HepG2 (cell line): ENCODE data around the gene SLC22A23. TPM values are rescaled to one million over a fixed set of nuclear protein-coding genes. Genes with fewer than 3 reads are reported as not detected.

Experiments used
- ADNP ChIP-seq: sonication (generic); formaldehyde crosslinking; IDR thresholded peaks from 2 replicates; pipeline ENCODE4 v1.4.0; 2020; ENCODE audit warnings: missing genetic modification reagents
- AGO2 ChIP-seq: fragments of 200-400 bp; formaldehyde crosslinking; optimal IDR thresholded peaks from 2 replicates; pipeline ENCODE3; 2017; ENCODE audit warnings: mild to moderate bottlenecking, low read depth, low read length, moderate library complexity
- ARID5B ChIP-seq: IDR thresholded peaks from 2 replicates; pipeline ENCODE4 v1.4.0; 2020; ENCODE audit warnings: mild to moderate bottlenecking, missing genetic modification reagents
- DR1 ChIP-seq: sonication (generic); formaldehyde crosslinking; IDR thresholded peaks from 2 replicates; pipeline ENCODE4 v1.8.0; 2021; ENCODE audit warnings: mild to moderate bottlenecking, missing genetic modification reagents, inconsistent platforms
- GATA4 ChIP-seq: sonication (generic); IDR thresholded peaks from 2 replicates; pipeline ENCODE4 v1.6.1; 2016; ENCODE audit warnings: antibody characterized with exemption, low read depth, borderline replicate concordance
- HMG20A ChIP-seq: IDR thresholded peaks from 2 replicates; pipeline ENCODE4 v1.6.1; 2016; ENCODE audit warnings: borderline replicate concordance
- KDM2A ChIP-seq: sonication (generic); formaldehyde crosslinking; IDR thresholded peaks from 2 replicates; pipeline ENCODE4 v1.4.0; 2020; ENCODE audit warnings: low read depth, missing genetic modification reagents, borderline replicate concordance
- SATB2 ChIP-seq: sonication (generic); formaldehyde crosslinking; IDR thresholded peaks from 2 replicates; pipeline ENCODE4 v1.5.0; 2020; ENCODE audit warnings: missing genetic modification reagents
- TCF7L2 ChIP-seq: IDR thresholded peaks from 2 replicates; pipeline ENCODE4 v1.6.1; 2011; ENCODE audit warnings: mild to moderate bottlenecking, low read depth, low read length, moderate library complexity
- ZFP1 ChIP-seq: IDR thresholded peaks from 2 replicates; pipeline ENCODE4 v1.6.1; 2016
- ZMAT5 ChIP-seq: sonication (generic); formaldehyde crosslinking; IDR thresholded peaks from 2 replicates; pipeline ENCODE4 v1.5.0; 2020; ENCODE audit warnings: mild to moderate bottlenecking, low read depth, missing genetic modification reagents, borderline replicate concordance
- ZNF263 ChIP-seq: sonication (generic); formaldehyde crosslinking; IDR thresholded peaks from 2 replicates; pipeline ENCODE4 v1.4.0; 2020; ENCODE audit warnings: missing genetic modification reagents
- ZNF292 ChIP-seq: sonication (generic); formaldehyde crosslinking; IDR thresholded peaks from 2 replicates; pipeline ENCODE4 v1.8.1; 2022; ENCODE audit warnings: mild to moderate bottlenecking, low read depth, missing genetic modification reagents, borderline replicate concordance
- ZNF335 ChIP-seq: sonication (generic); formaldehyde crosslinking; IDR thresholded peaks from 2 replicates; pipeline ENCODE4 v1.4.0; 2020; ENCODE audit warnings: missing genetic modification reagents
- ZNF644 ChIP-seq: IDR thresholded peaks from 2 replicates; pipeline ENCODE4 v1.6.1; 2016; ENCODE audit warnings: low read depth
- ZNF746 ChIP-seq: sonication (generic); formaldehyde crosslinking; IDR thresholded peaks from 2 replicates; pipeline ENCODE4 v1.8.0; 2022; ENCODE audit warnings: mild to moderate bottlenecking, missing genetic modification reagents
- ZNF772 ChIP-seq: sonication (generic); formaldehyde crosslinking; IDR thresholded peaks from 2 replicates; pipeline ENCODE4 v1.5.0; 2020; ENCODE audit warnings: mild to moderate bottlenecking, missing genetic modification reagents
- ZNF782 ChIP-seq: sonication (generic); formaldehyde crosslinking; IDR thresholded peaks from 2 replicates; pipeline ENCODE4 v1.4.0; 2020; ENCODE audit warnings: missing genetic modification reagents, mild to moderate bottlenecking, borderline replicate concordance
- polyA plus RNA-seq, 8 experiments: library from polyadenylated mRNA; depleted of rRNA in 3 of 8; stranded (reverse) in 7 of 8; unstranded in 1 of 8; fragments of >200 nt; fragmentation: Illumina TruSeq in 4 of 8; extraction: Trizol in 4 of 8; gene quantifications; 2 replicates each; pipeline versions ENCODE4 v1.2.1 to v1.2.3, GENCODE V29; 2011 to 2016; ENCODE audit warnings: low read depth in 4 of 8, missing spikeins in 1 of 8, mixed read lengths in 1 of 8; ENCODE audit not compliant: insufficient read depth in 1 of 8
- total RNA-seq, 5 experiments: library from RNA; depleted of rRNA; stranded (reverse); fragments of >200 nt; fragmentation: Illumina TruSeq; extraction: Trizol; gene quantifications; 2 replicates each; pipeline ENCODE4 v1.2.3, GENCODE V29; 2016; ENCODE audit warnings: low read depth in 1 of 5
- TF ChIP-seq, protein P1 (sequence below): fragments of 450-650 bp; IDR thresholded peaks from 2 replicates; pipeline ENCODE4 v1.6.1; 2017
- TF ChIP-seq, protein P2 (sequence below): sonication (generic); formaldehyde crosslinking; IDR thresholded peaks from 2 replicates; pipeline ENCODE4 v1.4.0; 2020; ENCODE audit warnings: mild to moderate bottlenecking, missing genetic modification reagents
- TF ChIP-seq, protein P3 (sequence below): IDR thresholded peaks from 2 replicates; pipeline ENCODE4 v1.6.1; 2016; ENCODE audit warnings: missing compliant biosample characterization, missing genetic modification reagents, borderline replicate concordance
- TF ChIP-seq, protein P4 (sequence below): IDR thresholded peaks from 2 replicates; pipeline ENCODE4 v1.6.1; 2016; ENCODE audit warnings: low read depth
- TF ChIP-seq, protein P5 (sequence below): sonication (generic); formaldehyde crosslinking; IDR thresholded peaks from 2 replicates; pipeline ENCODE4 v1.4.0; 2020; ENCODE audit warnings: missing genetic modification reagents

The SLC22A23 gene
- total and polyA plus RNA-seq, 2 of the 13 experiments (the other 11 are each of a cell fraction or from before 2014, with no cell fraction given), result 11.8 to 17.5 TPM

GRCh38 chr6:3245216-3245615 lies 211.6 kb downstream of the SLC22A23 start (continued):
- TF ChIP-seq ARID5B (CRISPR knock-in tag), result peak; percentile 76
- no peak for TF ChIP-seq ZNF782 (CRISPR knock-in tag)
- no peak for TF ChIP-seq TCF7L2
- no peak for TF ChIP-seq AGO2
- TF ChIP-seq DR1 (CRISPR knock-in tag), result no peak
- TF ChIP-seq KDM2A (CRISPR knock-in tag), result no peak
- TF ChIP-seq ZNF772 (CRISPR knock-in tag), result no peak
- TF ChIP-seq ZMAT5, result no peak
- TF ChIP-seq, protein P1, sequence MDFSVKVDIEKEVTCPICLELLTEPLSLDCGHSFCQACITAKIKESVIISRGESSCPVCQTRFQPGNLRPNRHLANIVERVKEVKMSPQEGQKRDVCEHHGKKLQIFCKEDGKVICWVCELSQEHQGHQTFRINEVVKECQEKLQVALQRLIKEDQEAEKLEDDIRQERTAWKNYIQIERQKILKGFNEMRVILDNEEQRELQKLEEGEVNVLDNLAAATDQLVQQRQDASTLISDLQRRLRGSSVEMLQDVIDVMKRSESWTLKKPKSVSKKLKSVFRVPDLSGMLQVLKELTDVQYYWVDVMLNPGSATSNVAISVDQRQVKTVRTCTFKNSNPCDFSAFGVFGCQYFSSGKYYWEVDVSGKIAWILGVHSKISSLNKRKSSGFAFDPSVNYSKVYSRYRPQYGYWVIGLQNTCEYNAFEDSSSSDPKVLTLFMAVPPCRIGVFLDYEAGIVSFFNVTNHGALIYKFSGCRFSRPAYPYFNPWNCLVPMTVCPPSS, result no peak
- TF ChIP-seq ZNF644, result 0 out of 2 replicates have a peak, but pooled peaks have one; percentile 47
- TF ChIP-seq, protein P2, sequence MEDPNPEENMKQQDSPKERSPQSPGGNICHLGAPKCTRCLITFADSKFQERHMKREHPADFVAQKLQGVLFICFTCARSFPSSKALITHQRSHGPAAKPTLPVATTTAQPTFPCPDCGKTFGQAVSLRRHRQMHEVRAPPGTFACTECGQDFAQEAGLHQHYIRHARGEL (CRISPR knock-in tag), result no peak
- TF ChIP-seq HMG20A, result peak; percentile 46
- peak; percentile 25; the same call in 1 of the 2 replicates for TF ChIP-seq ZNF292 (CRISPR knock-in tag)
- TF ChIP-seq SATB2 (CRISPR knock-in tag), result no peak
- TF ChIP-seq ZNF335 (CRISPR knock-in tag), result no peak
- TF ChIP-seq ZFP1 (CRISPR knock-in tag), result no peak
- no peak for TF ChIP-seq ADNP (CRISPR knock-in tag)
- TF ChIP-seq, protein P3, sequence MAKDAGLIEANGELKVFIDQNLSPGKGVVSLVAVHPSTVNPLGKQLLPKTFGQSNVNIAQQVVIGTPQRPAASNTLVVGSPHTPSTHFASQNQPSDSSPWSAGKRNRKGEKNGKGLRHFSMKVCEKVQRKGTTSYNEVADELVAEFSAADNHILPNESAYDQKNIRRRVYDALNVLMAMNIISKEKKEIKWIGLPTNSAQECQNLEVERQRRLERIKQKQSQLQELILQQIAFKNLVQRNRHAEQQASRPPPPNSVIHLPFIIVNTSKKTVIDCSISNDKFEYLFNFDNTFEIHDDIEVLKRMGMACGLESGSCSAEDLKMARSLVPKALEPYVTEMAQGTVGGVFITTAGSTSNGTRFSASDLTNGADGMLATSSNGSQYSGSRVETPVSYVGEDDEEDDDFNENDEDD (CRISPR knock-in tag), result no peak
- TF ChIP-seq ZNF263, result no peak
- no peak for TF ChIP-seq GATA4
- TF ChIP-seq, protein P4, sequence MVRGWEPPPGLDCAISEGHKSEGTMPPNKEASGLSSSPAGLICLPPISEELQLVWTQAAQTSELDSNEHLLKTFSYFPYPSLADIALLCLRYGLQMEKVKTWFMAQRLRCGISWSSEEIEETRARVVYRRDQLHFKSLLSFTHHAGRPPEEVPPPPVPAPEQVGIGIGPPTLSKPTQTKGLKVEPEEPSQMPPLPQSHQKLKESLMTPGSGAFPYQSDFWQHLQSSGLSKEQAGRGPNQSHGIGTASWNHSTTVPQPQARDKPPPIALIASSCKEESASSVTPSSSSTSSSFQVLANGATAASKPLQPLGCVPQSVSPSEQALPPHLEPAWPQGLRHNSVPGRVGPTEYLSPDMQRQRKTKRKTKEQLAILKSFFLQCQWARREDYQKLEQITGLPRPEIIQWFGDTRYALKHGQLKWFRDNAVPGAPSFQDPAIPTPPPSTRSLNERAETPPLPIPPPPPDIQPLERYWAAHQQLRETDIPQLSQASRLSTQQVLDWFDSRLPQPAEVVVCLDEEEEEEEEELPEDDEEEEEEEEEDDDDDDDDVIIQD (CRISPR knock-in tag), result no peak
- TF ChIP-seq ZNF746 (CRISPR knock-in tag), result no peak
- TF ChIP-seq, protein P5, sequence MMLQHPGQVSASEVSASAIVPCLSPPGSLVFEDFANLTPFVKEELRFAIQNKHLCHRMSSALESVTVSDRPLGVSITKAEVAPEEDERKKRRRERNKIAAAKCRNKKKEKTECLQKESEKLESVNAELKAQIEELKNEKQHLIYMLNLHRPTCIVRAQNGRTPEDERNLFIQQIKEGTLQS (CRISPR knock-in tag), result no peak
